Measurements from ENCODE around the gene AMPH.
"Not testable (repeated sequence)": the region's sequence is repeated elsewhere in the genome, so short reads cannot be mapped to it uniquely, and the experiment has no call there.

Gene AMPH

DNA sequence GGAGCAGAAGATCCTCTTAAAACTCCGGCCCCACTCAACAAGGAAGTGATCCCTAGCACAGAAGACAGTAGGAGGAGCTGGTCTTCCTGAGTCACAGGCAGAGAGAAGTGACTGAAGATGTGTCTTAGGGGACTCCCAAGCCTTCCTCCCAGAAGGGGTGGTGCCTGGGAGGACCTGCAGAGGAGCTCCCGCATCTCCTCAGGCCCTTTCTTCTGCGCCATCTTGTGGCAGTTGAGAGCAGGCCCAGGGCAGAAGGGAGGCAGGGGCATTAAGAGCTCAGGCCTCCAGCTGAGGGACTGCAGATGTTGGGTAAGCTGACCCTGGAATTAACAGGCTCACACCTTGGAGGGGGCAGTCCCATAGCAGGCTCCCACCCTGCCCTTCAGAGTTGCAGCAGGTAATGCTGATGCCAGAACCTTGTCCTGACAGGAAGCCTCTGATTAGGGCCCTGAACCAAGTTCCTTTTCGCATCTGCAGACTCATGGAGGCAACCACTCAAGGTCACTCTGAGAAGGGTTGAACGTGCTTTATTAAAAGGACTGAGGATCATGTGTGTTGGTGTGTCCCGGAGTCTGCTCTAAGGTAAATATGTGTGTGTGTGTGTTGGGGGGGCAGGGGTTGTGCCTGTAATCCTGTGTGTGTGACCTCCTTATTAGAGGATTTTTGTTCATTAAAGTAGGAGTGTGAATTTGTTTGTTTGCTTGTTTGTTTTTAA, 281.1 kb downstream of the AMPH start:
- not testable (repeated sequence) for DNase-seq (ENCODE audit: low spot score)

DNA sequence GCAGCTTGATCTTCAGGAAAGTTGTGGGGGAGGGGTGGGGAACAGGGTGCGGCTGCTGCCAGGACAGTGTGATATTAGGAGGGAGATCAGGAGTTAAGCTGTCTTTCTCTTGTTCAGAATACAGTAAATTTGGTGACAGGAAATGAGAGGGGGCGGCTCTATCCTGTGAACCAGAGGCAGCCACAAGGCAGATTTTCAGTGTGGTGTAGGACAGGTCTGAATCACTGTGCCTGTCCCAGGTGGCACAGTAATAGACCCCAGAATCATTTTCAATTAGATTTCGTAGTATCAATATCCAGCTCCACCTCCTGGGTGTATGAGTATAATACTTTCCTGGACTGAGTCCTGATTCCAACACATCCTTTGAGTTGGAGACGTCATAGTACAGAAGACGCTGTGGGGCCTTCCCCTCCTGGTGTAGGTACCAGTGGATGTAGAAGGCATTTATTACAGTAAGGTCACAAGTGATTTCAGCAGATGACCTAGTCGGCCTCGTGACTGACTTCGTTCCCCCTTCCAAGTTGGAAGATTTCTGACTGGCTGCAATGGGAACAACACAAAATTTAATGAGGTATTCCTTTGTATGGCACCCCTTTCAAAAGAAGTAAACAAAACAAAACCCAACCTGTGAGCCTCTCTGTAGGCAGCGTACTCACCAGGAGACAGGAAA, 281.9 kb downstream of the AMPH start:
- DNase-seq (ENCODE audit: low spot score): not testable (repeated sequence)

DNA sequence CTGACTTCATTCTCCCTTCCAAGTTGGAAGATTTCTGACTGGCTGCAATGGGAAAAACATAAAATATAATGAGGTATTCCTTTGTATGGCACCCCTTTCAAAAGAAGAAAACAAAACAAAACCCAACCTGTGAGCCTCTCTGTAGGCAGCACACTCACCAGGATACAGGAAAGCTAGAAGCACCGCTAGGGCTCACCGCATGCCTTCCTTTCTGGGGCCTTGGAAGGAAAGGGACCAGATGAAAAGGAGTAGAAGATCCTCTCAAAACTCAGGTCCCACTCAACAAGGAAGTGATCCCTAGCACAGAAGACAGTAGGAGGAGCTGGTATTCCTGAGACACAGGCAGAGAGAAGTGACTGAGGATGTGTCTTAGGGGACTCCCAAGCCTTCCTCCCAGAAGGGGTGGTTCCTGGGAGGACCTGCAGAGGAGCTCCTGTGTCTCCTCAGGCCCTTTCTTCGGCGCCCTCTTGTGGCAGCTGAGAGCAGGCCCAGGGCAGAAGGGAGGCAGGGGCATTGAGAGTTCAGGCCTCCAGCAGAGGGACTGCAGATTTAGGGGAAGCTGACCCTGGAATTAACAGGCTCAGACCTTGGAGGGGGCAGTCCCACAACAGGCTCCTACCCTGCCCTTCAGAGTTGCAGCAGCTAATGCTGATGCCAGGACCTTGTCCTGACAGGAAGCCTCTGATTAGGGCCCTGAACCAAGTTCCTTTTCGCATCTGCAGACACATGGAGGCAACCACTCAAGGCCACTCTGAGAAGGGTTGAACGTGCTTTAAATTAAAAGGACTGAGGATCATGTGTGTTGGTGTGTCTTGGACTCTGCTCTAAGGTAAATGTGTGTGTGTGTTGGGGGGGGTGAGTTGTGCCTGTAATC, 285.6 kb downstream of the AMPH start:
- DNase-seq (ENCODE audit: low spot score): peak; percentile 64

DNA sequence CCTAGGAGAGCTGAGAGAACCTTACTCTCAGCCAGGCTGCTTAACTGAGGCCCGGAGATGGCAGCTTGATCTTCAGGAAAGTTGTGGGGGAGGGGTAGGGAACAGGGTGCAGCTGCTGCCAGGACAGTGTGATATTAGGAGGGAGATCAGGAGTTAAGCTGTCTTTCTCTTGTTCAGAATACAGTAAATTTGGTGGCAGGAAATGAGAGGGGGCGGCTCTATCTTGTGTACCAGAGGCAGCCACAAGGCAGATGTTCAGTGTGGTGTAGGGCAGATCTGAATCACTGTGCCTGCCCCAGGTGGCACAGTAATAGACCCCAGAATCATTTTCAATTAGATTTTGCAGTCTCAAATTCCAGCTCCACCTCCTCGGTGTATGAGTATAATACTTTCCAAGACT, 286.4 kb downstream of the AMPH start:
- not testable (repeated sequence) for DNase-seq (ENCODE audit: low spot score)

DNA sequence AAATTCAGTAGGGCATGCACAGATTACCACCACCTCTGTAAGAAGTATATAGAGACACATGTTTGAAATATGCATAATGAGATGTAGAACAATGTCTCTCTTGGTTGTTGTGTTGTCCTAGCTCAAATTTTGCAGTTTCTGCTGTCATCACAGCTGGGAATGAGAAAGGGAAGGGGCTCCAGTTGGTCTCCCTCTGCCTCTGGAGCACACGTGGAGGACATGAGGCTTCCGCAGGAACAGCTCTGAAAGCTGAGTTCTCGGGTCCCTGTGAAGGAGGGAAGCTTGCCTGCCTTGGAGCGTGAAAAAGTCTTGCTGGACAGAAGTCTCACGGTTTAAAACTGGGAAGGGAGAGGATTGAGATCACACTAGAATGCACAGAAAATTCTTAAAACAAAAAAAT, 289.0 kb downstream of the AMPH start:
- not testable (repeated sequence) for DNase-seq (ENCODE audit: low spot score)

DNA sequence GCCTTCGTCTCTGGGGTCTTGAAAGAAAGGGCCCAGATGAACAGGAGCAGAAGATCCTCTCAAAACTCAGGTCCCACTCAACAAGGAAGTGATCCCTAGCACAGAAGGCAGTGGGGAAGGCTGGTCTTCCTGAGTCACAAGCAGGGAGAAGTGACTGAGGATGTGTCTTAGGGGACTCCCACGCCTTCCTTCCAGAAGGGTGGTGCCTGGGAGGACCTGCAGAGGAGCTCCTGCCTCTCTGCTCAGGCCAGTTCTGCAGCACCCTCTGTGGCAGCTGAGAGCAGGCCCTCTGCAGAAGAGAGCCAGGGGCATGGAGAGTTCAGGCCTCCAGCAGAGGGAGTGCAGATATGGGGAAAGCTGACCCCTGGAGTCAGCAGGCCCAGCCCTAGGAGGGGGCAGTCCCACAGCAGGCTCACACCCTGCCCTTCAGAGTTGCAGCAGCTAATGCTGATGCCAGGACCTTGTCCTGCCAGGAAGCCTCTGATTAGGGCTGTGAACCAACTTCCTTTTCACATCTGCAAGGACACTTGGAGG, 289.9 kb downstream of the AMPH start:
- DNase-seq (ENCODE audit: low spot score): not testable (repeated sequence)

DNA sequence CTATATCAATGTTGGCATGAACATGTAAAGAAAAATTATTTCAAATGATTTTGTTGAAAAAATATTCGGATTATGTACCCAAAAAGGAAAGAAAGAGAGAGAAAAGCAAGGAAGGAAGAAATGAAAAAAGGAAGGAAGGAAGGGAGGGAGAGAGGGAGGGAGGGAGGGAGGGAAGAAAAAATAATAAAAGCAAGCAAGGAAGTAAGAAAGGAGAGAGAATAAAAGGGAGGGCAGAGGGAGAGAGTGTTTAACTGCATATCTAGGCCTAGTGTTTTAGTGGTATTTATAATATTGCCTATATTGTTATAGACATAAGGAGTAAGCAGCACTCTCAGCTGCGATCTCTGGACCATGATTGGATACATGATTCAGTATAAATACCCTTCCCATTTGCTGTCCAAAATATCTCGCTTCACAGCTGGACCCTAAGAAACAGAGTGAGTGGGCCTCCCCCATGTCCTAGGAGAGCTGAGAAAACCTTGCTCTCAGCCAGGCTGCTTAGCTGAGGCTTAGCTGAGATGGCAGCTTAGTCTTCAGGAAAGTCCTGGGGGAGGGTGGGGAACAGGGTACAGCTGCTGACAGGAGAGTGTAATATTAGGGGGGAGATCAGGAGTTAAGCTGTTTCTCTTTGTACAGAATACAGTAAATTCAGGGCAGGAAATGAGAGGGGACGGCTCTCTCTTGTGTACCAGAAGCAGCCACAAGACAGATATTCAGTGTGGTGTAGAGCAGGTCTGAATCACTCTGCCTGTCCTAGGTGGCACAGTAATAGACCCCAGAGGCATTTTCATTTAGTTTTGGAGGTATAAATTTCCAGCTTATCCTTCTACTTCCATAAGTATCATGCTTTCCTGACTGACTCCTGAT, 291.0 kb downstream of the AMPH start:
- no peak for DNase-seq (ENCODE audit: low spot score)

DNA sequence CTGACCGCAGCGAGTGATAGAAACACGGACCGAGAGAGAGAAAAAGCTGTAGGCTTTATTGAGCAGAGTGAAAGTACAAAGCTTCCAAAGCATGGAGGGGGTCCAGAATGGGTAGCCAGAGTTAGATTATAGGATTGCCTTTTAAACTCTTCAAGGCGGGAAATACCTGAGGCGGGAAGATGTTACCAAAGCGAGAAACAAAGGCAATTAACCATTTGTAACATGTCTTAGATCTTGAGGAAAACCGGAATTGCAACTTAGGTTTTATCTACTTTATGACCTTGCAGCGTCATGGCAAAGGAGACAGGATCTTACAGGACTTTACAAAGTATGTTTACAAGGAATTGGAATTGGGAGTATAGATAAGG, 295.0 kb downstream of the AMPH start:
- DNase-seq (ENCODE audit: low spot score): not testable (repeated sequence)

DNA sequence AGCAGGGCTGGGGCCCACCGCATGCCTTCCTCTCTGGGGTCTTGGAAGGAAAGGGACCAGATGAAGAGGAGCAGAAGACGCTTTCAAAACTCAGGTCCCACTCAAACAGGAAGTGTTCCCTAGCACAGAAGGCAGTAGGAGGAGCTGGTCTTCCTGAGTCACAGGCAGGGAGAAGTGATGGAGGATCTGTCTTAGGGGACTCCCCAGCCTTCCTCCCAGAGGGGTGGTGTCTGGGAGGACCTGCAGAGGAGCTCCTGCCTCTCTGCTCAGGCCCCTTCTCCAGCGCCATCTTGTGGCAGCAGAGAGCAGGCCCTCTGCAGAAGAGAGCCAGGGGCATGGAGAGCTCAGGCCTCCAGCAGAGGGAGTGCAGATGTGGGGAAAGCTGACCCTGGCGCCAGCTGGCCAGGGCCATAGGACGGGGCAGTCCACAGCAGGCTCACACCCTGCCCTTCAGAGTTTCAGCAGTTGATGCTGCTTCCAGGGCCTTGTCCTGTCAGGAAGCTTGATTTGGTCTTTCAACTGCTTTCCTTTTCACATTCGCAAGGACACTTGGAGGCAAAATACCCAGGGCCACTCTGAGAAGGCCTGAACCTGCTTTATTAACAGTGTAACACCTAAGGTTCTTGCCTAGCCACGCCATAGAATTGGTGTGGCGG, 295.6 kb downstream of the AMPH start:
- DNase-seq (ENCODE audit: low spot score): peak; percentile 86

DNA sequence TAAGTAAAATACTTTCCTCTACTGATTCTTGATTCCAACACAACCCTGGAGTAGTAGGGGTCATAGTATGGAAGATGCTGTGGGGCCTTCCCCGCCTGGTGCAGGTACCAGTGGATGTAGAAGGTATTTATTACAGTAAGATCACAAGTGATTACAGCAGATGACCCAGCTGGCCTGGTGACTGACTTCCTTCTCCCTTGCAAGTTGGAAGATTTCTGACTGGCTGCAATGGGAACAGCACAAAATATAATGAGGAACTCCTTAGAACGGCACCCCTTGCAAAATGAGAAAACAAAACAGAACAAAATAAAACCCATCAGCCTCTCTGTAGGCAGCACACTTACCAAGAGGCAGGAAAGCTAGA, 296.1 kb downstream of the AMPH start:
- no peak for DNase-seq (ENCODE audit: low spot score)

DNA sequence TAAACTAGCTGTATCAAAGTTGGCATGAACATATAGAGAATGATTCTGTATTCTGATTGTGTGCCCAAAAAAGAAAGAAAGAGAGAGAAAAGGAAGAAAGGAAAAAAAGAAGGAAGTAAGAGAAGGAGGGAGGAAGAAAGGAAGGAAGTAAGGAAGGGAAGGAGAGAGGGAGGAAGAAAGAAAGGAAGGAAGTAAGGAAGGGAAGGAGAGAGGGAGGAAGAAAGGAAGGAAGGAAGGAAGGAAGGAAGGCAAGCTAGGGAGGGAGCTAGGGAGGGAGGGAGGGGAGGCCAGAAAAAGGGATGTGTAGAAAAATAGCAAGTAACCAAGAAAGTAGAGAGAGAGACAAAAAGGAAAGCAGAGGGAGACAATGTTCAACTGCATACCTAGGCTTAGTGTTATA, 297.0 kb downstream of the AMPH start:
- no peak for DNase-seq (ENCODE audit: low spot score)

Data from AG20443 (cell line).